HG03457 (cell line): Measurements from ENCODE around the gene NRF1.
"Not testable (repeated sequence)": the region's sequence is repeated elsewhere in the genome, so short reads cannot be mapped to it uniquely, and the experiment has no call there.

Experiments used
- ATAC-seq: cut with Tn5 transposase; IDR thresholded peaks from one replicate; pipeline ENCODE4 v1.9.1; 2021; ENCODE audit warnings: moderate number of reproducible peaks; ENCODE audit not compliant: unreplicated experiment

NRF1 gene

DNA sequence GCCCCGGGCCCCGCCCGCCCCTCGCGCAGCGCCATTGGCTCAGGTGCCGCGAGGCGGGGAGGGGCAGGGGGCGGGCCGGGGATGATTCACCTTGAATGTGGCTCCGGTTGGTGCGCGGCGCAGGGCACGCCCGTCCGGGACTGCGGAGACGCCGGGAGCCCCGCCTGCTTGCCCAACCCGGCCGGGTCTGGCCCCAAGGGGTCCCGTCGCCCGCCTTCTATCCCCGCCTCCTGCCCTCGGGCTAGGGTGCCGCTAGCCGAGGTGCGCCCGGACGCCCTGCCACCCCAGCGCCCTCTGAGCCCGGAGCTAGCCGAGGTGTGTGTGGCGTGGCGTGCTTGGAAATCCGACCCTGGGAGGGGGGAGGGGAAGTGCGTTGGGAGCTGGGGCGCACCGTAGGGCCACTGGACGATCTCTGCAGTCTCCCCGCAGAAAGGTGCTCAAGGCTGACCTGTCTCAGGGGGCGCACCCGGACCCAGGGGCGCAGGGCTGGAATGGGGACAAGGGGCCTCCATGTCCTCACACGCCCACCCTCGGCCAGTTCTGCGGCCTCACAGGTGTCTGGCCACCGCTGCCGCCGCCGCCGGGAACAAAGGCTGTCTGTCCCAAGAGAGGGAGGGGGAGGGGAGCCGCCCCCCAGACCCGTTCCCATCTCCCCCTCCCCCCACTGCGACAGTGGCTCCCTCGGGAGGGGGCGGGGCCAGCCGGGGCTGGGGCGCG is 168.9 kb downstream of the NRF1 start:
- no peak for ATAC-seq

DNA sequence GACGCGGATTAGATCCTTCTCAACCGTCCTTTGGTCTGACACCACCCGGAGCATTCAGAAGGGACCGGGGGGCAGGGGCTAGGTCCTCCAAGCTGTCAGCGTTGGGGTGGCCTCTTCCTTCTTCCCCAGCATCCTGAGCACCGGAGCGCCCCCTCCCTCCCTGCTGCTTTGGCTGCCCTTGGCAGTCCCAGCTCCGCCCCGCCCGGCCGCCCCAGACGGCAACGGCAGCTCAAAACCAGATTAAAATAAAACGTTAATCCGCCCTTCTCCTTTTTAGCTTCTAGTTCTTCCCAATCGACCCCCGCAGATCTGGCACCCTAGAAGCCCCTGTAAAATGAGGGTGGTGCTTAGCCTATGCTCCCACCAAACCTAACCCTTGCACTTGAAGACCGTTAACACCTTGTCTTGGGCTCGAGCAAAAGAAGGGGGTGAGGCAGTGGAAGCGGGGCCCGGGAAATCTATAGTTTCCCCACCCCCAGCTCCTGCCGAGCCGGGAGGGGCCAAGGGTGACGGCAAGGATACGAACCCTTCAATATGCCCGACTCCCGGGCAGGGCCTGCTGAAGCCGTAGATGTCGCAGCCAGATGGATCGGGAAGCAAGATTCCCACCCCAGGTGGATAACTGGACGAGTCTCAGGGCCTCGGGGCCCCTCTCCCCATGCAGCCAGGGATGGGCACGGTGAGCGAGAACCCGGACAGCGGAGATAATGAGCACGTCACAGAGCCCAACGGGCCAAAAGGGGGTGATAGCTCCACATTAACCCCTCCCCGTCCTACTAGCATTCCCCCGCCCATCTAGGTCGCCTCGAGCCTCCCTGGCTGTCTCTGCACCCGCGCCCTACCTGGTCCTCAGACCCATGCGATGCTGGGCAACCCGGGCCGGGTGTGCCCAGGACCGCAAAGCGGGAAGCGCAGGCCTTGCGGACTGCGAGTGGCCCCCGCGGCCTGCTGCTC is 169.7 kb downstream of the NRF1 start:
- ATAC-seq: no peak

DNA sequence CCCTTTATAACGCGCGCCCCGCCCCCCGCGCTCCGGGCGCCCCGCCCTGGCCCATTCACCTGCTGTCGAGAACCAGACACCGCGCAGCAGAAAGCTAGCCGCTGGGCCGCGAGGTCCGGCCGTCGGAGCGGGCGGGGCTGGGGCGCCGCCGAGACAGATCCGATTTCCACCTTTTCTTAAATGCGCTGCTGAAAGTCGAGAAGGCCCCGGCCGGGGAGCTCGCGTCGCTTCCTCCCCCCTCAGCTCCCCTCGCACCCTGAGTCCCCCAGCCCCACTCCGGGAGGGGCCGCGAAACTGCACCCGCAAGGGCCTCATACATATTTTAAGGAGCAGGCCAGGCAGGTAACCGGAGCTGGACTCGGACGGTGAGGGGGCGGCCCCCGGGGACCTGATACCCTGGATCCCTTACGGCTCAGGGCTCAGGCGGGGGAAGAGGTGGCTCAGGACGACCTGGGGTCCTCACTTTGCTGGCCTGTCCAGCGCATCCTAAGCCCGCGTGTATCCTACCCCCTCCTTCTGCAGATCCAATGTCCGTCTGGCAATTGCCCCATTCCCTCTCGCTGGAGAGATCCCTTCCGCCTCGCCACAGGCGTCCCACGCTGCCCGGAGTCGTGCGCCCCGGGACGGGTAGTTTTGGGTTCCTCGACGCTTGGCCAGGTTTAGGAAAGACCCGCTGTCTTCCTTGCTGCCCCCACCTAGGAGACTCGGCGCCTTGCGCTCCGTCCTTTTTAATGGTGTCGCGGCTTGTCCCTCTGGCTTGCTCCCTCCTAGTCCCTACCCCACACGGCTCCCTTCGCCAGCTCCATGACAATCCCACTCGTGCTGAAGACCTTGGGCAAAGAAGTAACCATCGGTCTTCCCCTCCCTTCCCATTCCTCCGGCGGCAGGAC is 170.7 kb downstream of the NRF1 start:
- no peak for ATAC-seq

DNA sequence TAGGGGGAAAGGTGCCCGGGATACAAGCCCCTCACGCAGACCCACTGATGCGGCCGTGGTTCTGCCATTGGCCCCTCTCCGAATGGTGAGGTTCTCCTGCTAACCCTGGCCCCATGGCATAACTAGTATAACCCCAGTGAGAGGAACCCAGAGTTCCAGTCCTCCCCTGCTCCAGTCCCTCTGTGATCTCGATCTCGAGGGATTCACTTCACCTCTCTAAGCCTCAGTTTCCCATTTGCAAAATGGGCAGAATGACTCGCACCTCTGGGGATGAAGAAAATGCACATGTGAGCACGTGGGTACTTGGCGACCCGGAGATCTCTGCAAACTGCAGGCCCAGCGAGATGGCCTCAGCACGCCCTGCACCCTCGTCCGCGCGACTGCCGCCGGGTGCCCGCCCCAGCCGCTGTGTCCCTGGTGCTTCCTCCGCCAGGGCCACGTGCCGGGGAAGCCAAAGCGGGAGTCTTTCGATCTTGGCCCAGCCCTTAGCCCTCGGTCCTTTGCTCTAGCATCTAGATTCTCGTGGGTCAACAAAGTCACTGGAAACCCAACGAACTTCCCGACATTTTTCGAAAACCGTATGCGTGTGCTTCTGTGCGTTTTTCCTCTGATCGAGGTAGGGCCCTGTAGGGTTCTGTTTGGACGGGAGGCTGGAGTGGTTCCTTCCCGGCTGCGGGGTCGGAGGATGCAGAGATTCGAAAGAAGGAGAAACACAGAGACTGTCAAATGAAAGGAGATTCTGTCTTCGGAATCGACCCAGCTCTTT is 171.5 kb downstream of the NRF1 start:
- no peak for ATAC-seq

DNA sequence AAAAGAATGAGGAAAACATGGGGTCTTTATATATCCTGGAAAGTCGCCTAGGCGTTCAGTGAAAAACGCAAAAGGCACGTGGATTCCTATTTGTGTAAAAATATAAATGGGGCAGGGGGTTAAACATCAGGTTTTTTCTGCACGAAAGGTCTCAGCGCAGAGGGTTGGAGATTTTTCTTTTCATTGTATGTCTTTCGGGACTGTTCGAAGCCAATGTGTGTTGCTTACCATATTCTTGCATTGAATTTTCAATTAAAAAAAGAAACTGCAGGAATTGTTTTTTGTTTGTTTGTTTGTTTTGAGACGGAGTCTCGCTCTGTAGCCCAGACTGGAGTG is 172.0 kb downstream of the NRF1 start:
- no peak for ATAC-seq

DNA sequence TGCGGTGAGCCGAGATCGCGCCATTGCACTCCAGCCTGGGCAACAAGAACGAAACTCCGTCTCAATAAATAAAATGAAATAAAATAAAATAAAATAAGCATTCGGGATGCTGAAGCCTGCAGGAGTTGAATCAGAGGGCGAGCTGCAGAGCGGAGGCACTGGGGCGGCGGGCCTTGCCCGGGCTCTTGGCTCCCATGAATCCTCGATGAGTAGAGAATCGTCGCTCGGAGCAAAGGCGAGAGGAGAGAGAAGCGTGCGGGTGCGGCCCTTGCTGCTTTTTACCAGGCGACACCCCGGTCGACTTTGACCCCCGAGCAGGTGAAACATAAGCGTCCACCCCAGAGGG is 172.9 kb downstream of the NRF1 start:
- ATAC-seq: no peak

DNA sequence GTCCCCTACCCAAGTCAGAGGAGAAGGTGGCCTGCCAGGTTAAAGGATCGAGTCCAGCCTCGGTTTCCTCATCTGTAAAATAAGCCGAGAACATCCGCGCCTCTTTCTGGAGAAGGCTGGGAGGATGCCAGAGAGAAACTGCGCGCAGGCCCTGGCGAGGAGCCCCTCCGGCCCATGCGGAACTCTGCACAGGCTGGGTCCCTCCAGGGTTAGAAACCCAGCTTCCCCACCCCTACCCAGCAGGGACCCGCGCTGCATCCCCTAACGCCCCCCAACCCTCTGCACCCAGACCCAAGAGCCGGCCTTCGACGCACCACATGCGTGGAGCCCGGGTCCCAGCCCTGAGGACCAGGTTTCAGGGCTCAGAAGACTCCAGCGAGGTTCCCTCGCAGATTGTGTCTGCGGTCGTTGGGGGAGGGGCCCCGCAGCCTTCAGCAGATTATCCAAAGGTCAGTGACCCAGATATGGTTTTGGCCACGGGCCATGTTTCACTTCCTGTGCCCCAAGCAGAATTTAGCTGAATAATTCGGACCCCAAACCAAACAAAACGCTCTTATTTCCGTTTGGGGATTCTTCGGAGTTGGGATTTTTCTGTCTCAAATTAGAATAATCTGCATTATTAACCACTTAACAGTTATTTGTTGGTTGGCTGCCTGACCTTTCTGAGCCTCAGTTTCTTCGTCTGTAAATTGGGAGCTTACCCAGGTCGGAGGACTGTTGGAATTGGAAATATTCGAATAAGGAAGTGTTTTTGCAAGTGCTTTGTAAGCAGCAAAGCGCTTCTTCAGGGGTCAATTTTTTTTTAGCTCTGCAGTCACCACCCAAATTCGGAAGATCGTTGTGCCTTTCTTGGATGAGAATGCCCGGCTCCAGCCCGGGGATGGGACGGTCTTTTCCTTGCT is 173.5 kb downstream of the NRF1 start:
- ATAC-seq: no peak

DNA sequence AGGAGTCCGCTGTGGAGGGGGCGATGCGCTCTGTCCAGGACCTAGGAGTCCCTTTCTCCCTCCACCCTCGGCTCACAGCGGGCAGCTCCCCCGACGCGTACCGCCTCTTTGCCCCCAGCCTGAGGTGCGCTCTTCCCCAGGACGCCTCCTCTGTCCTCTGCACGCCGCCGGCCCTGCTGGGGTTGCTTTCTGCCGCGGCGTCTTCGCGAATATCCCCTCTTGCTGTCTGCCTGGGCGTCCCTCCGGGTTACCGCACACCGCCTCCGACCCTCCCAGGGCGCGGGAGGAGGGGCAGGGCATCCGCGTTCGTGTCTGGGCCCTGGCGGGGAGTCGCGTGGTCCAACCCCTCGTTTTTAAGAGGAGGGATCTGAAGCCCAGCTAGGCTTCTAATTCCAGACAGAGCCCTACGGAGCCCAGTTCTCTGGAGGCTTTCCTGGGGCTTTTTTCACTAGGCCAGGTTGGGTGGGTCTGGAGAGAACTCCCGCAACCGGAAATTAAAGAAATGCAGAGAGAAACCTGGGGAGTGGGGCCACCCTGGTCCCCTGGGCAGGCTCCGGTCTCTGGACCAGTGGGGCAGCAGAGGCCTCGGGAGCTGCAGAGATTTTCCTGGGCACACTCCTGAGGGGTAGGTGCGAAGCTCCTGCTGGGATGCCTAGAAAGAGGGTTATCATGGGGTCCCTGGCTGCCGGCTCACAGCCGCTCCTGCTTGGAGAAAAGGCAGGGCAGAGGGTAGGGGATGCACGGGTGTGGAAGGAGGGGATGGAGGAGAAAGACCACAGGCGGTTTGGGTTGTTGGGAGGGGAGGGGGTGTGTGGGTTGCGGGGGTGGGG is 174.4 kb downstream of the NRF1 start:
- no peak for ATAC-seq

DNA sequence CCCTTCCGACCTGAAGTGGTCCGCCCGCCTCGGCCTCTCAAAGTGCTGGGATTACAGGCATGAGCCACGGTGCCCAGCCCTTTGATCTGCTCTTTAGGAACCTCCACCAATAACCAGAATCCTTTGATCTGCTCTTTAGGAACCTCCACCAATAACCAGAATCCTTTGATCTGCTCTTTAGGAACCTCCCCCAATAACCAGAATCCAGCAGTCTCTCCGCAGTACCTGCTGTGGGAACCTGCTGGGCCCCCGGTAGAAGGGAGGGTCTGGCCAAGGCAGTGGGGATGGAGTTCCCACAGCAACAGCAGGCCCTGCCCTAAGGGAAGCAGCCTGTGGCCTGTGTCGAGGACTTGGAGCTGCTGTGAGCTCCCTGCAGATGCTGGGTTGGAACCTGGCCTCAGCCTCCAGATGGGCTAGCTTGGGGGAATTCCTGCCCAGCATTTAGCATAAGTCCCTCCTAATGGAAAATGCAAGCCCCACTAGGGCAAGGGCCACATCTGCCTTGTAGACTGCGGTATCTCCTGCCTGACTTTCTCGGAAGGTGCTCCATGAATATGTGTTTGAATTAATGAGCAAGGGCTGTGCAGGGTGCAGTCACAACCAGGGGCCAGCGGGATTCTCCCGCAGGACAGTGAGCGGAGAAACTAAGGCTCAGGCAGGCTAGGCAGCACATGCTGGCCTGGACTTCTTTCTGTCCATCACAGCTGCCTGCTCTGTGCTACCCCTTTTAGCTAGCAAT is 175.5 kb downstream of the NRF1 start:
- no peak for ATAC-seq

DNA sequence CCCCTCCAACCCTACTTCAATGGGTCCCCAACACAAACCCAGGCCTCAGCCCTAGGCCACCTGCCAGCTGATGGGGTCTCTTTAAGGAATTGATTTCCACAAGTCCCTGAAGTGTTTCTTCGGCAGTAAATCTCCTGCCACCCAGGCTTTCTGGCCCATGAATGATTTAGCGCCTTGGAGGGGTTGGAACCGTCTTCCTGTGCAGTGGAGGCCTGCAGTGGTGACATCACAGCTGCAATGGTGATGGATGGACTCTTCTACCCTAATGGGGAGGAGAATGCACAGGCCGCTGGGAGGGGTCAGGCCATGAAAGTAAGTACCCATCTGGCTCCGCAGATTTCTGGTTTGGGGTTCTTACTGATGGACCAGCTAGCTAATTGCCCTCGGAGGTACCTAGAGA is 177.5 kb downstream of the NRF1 start:
- no peak for ATAC-seq

DNA sequence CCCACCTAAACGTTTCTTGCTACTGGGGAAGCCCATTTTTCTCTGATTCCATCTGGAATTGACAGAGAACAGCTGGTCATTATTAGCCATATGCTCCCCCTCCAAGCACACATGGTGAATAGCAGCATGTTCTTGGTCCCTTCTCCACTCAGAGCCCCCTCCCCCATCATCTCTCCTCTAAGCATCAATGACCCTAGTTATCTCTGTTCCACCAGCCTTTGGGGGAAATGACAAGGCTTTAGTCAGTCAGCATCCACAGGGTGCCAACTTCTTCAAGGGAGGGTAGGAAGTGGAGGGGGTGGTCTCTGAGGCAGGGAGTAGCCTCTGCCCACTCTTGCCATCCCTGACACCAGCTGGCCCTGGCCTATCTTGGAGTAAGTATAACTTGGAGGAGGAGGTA is 178.1 kb downstream of the NRF1 start:
- ATAC-seq: no peak

DNA sequence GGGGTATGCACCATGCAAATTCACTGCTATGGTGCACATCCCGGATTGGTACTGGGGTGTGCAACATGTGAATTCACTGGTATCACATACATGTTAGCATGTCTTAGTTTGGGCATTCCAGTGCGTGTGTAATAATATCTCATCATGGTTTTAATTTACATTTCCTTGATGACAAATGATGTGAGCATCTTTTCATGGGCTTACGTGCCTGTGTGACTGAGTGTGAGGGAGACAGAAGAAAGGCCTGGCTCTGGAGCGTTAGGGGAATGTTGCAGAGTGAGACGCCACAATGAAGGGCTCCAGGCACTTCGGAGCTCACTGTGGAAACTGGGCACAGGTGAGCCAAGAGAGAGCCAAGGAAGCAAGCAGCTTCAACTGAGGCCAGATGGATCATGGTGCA is 178.6 kb downstream of the NRF1 start:
- ATAC-seq: no peak

DNA sequence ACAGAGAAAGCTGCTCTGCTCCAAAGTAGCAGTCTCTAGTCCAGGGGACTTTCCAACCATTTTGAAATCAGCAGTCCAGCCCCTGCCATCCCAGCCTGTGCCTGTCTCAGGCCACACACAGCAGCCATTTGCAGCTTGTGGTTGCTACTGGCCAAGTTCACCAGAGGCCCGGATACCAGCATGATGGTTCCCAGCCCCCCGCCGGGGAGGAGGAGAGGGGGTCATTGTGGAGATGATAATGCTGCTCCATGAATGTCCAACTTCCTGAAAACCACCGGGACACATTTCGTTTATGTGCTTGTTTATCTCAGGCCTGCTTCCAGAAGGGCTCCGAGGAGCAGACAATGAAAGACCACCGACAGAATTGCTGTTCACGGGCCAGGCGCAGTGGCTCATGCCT is 181.2 kb downstream of the NRF1 start:
- no peak for ATAC-seq

DNA sequence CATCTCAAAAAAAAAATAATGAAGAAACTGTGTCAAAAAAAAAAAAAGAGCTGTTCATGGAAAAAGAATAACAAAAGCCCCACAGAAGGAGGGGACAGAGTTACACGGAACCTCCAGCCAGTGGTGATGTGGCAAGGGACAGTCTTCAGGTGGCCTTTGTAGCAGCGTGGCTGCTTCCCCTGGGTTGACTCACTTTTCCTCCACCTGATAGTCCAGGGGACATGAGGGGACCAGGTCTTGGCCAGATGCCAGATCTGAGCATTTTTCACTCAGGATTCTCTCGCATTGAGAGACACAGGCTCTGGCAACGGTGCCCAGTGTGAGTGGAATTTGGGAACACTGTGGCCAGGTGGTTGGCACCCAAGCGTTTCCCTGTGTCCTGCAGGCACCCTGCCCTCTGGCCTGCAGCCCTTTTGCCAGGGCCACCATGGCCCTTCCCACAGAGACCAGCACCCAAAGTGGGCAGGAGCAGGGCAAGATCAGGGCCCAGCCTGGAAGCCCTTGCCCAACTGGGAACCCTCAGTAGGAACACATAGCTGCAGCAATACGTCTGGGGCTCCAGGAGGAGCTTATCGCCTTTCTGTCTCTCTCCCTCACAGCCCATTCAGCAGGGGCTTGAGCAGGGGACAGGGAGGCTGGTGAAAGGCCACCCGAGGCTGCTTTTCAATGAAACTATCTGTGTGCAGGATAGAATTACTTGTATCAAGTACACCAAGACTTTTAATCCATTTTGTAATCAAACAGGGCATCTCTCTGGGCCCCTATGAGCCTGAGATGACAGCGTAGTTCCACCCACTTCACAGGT is 182.2 kb downstream of the NRF1 start:
- no peak for ATAC-seq

DNA sequence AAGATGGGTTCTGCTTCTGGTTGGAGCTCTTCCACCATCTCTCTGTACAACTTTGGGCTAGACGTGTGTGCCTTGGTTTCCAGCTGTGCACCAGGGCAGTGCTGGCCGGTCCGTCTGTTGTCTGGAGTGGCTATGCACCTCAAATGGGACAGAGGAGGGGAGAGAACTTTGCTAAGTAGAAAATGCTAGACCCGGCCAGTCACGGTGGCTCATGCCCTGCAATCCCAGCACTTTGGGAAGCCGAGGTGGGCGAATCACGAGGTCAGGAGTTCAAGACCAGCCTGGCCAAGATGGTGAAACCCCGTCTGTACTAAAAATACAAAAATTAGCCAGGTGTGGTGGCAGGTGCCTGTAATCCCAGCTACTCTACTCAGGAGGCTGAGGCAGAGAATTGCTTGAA is 182.9 kb downstream of the NRF1 start:
- not testable (repeated sequence) for ATAC-seq

DNA sequence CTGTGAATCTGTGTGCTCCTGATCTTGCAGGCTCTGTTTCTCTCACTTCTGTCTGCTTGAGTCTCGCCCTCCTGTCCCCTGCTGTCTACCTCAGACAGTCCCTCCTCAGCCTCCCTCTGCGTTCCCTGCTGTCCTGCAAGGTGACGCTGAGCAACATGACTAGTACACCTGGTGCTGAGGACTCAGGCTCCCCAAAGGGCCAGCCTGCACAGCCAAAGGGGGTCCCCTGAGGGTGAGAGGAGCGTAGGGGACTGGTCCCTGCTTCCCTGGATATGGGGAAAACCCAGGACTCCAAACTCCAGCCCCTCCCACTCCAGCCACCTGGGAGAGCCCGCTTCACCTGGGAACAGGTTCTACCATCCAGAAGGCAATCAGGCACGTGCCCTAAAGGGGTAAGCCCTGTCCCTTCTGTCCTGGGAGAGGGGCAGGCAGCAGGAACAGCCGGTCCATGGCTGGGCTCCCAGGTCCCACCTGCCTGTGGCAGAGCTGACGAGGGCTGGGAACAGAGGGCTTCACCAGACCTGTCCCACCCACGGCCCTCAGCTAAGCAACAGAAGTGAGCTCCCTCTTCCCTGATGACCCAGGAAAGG is 184.8 kb downstream of the NRF1 start:
- no peak for ATAC-seq

DNA sequence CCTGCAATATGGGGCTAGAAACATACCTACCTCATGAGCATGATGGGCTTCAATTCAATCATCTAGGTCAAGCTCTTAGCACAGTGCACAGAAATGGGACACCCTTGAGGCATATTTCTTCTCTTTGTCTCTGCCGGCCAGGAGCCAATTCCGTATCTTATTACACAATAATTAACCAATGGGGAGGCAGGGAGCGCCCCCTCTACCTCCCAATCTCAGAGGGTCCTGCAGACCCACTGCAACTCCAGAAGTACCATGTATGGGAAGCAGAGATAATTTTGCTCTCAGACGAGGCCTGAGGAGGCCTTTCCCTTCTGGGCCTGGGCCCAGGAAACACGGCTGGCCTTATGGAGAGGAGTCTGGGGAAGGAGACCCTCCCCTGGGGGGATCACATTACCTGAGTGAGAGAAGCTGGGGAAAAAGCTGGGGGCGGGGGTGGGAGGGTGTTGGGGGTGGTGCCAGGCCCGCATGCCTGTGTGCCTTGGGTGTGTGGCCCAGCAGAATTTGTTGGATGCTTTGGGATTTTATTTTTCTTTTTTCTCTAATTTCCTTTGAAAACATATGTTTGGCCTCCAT is 185.8 kb downstream of the NRF1 start:
- ATAC-seq: no peak
